Adrenal gland (tissue), 12 donors: ENCODE measurements around the gene MEF2C. TPM values are rescaled to one million over a fixed set of nuclear protein-coding genes. Genes with fewer than 3 reads are reported as not detected.

Experiments
- DNase-seq, 7 donors: peaks; one replicate each; pipeline ENCODE4 v3.0.0-alpha.2; 2019 to 2020
- H3K27ac ChIP-seq, 5 donors: fragments of 200-600 bp; sonication (generic) in 4 of 5; 1 replicate in 3 of 5; 2 replicates in 2 of 5; pipeline versions ENCODE4 v1.5.1 to v1.8.0; 2016 to 2020; ENCODE audit warnings: mild to moderate bottlenecking in 1 of 5
- H3K27me3 ChIP-seq: fragments of 200-600 bp; 2 replicates; pipeline ENCODE4 v1.8.0; 2021
- H3K36me3 ChIP-seq, 2 donors: fragments of 200-600 bp; replicated peaks in 1 of 2; 1 replicate in 1 of 2; 2 replicates in 1 of 2; pipeline versions ENCODE4 v1.5.1 to v1.8.0; 2018 to 2022
- H3K4me1 ChIP-seq, 2 donors: fragments of 200-600 bp; replicated peaks in 1 of 2; 1 replicate in 1 of 2; 2 replicates in 1 of 2; pipeline versions ENCODE4 v1.5.1 to v1.8.0; 2018 to 2021
- H3K4me3 ChIP-seq, 4 donors: fragments of 200-600 bp; sonication (generic) in 3 of 4; one replicate each; pipeline ENCODE4 v1.5.1; 2016 to 2018
- H3K9me3 ChIP-seq, 3 donors: fragments of 200-600 bp; sonication (generic) in 1 of 3; replicated peaks in 1 of 3; 1 replicate in 2 of 3; 2 replicates in 1 of 3; pipeline versions ENCODE4 v1.5.1 to v1.8.0; 2016 to 2021
- POLR2A ChIP-seq, 2 donors: fragments of 450-650 bp; IDR thresholded peaks; one replicate each; pipeline ENCODE4 v1.6.1; 2017; ENCODE audit warnings: antibody characterized with exemption in 2 of 2, mild to moderate bottlenecking in 2 of 2, moderate library complexity in 1 of 2
- WGBS, 4 donors: extraction: QIAGEN DNeasy Blood & Tissue Kit in 2 of 4; methylation state at CpG; one replicate each; pipeline versions ENCODE4 v1.1.5 to v1.1.7; 2013 to 2017; 5-methylcytosine and 5-hydroxymethylcytosine counted together
- intact Hi-C, 2 donors: fragments of 100-400 bp; cut with DNase I; formaldehyde crosslinking; loops; one replicate each; pipeline versions ENCODE4 v1.14.1 to v1.15.0; 2022 to 2023
- polyA plus RNA-seq, 3 donors: library from polyadenylated mRNA; stranded (reverse); fragments of 200-250 nt in 2 of 3; fragments of 350-450 nt in 1 of 3; fragmentation: Illumina TruSeq in 1 of 3; extraction: RNeasy Lipid Tissue Mini Kit (QIAGEN cat#74804) in 1 of 3; gene quantifications; one replicate each; pipeline ENCODE4 v1.2.3, GENCODE V29; 2013 to 2014
- total RNA-seq, 9 donors: library from RNA; depleted of rRNA in 4 of 9; stranded (reverse); fragments of >200 nt in 4 of 9; fragments of 120-200 nt in 1 of 9; fragmentation: NEBNext Ultra II Directional in 1 of 9; extraction: Animal tissue kit (Norgen Biotek cat#: 25700) in 1 of 9; gene quantifications; one replicate each; pipeline versions ENCODE4 v1.1.0 to v1.2.4, GENCODE V29; 2013 to 2023
- TF ChIP-seq, protein P1 (sequence below), 6 experiments: fragments of 450-650 bp in 4 of 6; fragments of 200-600 bp in 2 of 6; sonication (generic) in 1 of 6; IDR thresholded peaks; 1 replicate in 5 of 6; 2 replicates in 1 of 6; pipeline versions ENCODE4 v1.5.1 to v1.8.0; 2016 to 2021; ENCODE audit warnings: antibody characterized with exemption in 6 of 6, mild to moderate bottlenecking in 2 of 6, moderate library complexity in 1 of 6
- donor health status: healthy with polysubstance abuse.
- donor health status: Bipolar disorder and iron deficiency.
- donor health status: DM: yes; HTN: yes; CAD: no.
- donor health status: DM: no; HTN: no; CAD: no.
- donor health status: DM: no; HTN: no; CAD: no.
- donor health status: DM: yes; HTN: yes; CAD: no.

Gene MEF2C
- total and polyA plus RNA-seq, 12 donors = 26.8 to 172 (median 69.2) TPM

DNA sequence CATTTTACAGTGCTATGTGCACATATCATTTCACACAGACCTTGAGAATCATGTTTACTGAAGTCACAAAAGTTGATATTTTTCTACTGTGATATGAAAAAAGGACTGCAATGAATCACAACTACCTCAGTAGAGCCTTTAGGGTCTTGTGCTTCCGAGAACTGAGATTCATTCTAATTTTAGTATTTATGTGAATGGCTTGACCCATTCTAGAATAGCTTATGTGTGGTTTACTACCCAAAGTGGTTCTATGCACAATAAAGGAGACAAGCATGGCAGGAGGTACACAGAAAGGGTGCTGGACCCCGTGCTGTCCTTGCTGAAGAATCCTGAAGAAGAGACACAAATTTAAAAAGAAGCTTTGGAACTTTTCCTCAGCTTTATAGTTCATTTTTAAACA lies 28.2 kb downstream of the MEF2C start:
- Histone ChIP-seq H3K36me3 (no peaks in the 10 kb centered on the region), H3K9me3 (no peaks in the 10 kb centered on the region), H3K27me3 (no peaks in the 10 kb centered on the region), H3K27ac (no peak overlapping the region), H3K4me1 (no peaks in the 10 kb centered on the region), H3K4me3 (no peak overlapping the region)
- intact Hi-C loops = no loop called here
- no peak for DNase-seq
- 79 to 92% (median 90%) methylated on average over 2 of the region's 2 CpGs for WGBS, 4 donors
- TF ChIP-seq, protein P1, sequence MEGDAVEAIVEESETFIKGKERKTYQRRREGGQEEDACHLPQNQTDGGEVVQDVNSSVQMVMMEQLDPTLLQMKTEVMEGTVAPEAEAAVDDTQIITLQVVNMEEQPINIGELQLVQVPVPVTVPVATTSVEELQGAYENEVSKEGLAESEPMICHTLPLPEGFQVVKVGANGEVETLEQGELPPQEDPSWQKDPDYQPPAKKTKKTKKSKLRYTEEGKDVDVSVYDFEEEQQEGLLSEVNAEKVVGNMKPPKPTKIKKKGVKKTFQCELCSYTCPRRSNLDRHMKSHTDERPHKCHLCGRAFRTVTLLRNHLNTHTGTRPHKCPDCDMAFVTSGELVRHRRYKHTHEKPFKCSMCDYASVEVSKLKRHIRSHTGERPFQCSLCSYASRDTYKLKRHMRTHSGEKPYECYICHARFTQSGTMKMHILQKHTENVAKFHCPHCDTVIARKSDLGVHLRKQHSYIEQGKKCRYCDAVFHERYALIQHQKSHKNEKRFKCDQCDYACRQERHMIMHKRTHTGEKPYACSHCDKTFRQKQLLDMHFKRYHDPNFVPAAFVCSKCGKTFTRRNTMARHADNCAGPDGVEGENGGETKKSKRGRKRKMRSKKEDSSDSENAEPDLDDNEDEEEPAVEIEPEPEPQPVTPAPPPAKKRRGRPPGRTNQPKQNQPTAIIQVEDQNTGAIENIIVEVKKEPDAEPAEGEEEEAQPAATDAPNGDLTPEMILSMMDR (IDR thresholded peaks at IDR 0.05) = no peak
- TF ChIP-seq POLR2A (IDR thresholded peaks at IDR 0.05) = no peak

DNA sequence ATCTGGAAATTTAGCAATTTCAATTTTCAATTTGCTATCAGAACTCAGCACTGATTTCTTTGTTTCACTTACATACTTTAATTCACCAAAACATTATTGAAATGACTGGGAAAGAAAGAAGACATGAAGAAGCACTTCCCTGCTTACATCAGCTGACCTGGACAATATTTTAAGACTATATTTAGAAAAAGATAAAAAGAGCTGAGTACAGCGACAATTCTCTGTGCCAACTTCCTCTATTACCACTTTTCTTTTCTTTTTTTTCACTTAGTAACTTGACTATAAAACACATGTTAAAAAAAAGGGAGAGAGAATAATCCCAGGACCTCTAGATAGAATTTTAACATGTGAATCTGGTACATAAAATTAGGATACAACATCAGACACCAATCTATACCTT lies 35.6 kb downstream of the MEF2C start:
- intact Hi-C loops = no loop called here
- H3K4me1 ChIP-seq = peaks cover 12 to 22% of the 10 kb centered on the region in 2 donors
- no peak overlapping the region for H3K27ac ChIP-seq
- H3K9me3 ChIP-seq = no peaks in the 10 kb centered on the region
- no peak for TF ChIP-seq POLR2A (IDR thresholded peaks at IDR 0.05)
- TF ChIP-seq, protein P1 (IDR thresholded peaks at IDR 0.05) = no peak
- H3K36me3 ChIP-seq = no peaks in the 10 kb centered on the region
- 2 to 7% (median 6%) methylated on average over 1 of the region's 1 CpG for WGBS, 4 donors
- H3K4me3 ChIP-seq = no peak overlapping the region
- no peak for DNase-seq
- no peaks in the 10 kb centered on the region for H3K27me3 ChIP-seq

DNA sequence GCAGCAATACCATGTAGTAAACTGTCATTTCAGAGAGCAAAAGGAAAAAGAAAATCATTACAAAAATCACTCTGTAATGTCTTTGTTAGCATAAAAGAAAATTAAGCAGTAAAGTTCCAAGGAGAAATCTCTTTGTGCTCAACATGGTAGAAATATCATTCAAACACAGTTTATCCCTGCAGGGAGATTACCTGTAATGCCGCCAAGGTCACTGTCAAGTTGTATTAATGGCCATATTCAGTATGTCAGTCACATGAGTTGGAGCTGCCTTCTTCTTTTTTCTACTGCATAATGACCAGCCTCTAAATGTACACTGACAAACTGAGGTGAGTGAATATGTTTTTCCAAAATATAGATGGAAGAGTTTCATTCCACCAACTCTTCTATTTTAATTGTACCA lies 36.5 kb downstream of the MEF2C start:
- TF ChIP-seq POLR2A (IDR thresholded peaks at IDR 0.05) = no peak
- TF ChIP-seq, protein P1 (IDR thresholded peaks at IDR 0.05) = no peak
- H3K9me3 ChIP-seq = no peaks in the 10 kb centered on the region
- DNase-seq = no peak
- H3K27ac ChIP-seq = no peak overlapping the region
- peaks cover 12 to 30% of the 10 kb centered on the region in 2 donors for H3K4me1 ChIP-seq
- no peak overlapping the region for H3K4me3 ChIP-seq
- no peaks in the 10 kb centered on the region for H3K27me3 ChIP-seq
- WGBS, 4 donors = 82 to 100% (median 86%) methylated on average over 1 of the region's 1 CpG
- intact Hi-C loops = no loop called here
- H3K36me3 ChIP-seq = no peaks in the 10 kb centered on the region

GRCh38 chr5:88845081-88845697 lies 37.8 kb downstream of the MEF2C start:
- Histone ChIP-seq H3K4me1 (peaks cover 22 to 42% of the 10 kb centered on the region in 2 donors), H3K27ac (peak overlapping the region in 1 of 5 donors; percentile 6), H3K36me3 (no peaks in the 10 kb centered on the region), H3K27me3 (no peaks in the 10 kb centered on the region), H3K9me3 (no peaks in the 10 kb centered on the region), H3K4me3 (no peak overlapping the region)
- no peak for TF ChIP-seq POLR2A (IDR thresholded peaks at IDR 0.05)
- TF ChIP-seq, protein P1 (IDR thresholded peaks at IDR 0.05) = no peak
- no peak for DNase-seq
- intact Hi-C loops = no loop called here
- 72 to 76% (median 75%) methylated on average over 8 of the region's 8 CpGs for WGBS, 4 donors
